Hematopoietic multipotent progenitor cell treated with erythropoietin and hydrocortisone succinate and interleukin-3 and kit ligand, for 8 days (in vitro differentiated cells): ENCODE results near the gene ADAMTS15.

ENCODE experiments used
- DNase-seq: peaks from one replicate; pipeline ENCODE4 v3.0.0-alpha.2; 2015

ADAMTS15 gene

GRCh38 chr11:130480186-130480585, 31.7 kb downstream of the ADAMTS15 start:
- no peak for DNase-seq

GRCh38 chr11:130480711-130481140, 32.3 kb downstream of the ADAMTS15 start:
- no peak for DNase-seq

DNA sequence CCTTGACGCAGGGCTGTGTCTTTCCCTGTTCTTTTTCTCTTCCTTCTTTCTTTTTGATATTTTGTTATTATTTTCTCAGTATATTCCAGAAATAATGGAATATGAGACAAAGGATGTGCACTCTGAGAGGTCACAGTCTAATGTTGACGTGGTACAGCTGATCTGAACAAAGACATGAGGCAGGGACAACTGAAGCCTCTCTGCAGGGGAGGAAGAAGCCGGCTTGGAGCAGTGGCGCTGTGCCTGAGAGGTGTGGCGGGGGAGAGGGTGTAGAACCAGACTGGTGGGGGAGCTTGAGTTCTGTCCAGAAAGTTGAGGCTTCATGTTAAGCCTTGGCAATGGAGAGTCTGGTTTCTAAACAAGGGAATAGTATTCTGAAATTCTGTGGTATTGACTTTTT, 34.7 kb downstream of the ADAMTS15 start:
- DNase-seq: no peak

DNA sequence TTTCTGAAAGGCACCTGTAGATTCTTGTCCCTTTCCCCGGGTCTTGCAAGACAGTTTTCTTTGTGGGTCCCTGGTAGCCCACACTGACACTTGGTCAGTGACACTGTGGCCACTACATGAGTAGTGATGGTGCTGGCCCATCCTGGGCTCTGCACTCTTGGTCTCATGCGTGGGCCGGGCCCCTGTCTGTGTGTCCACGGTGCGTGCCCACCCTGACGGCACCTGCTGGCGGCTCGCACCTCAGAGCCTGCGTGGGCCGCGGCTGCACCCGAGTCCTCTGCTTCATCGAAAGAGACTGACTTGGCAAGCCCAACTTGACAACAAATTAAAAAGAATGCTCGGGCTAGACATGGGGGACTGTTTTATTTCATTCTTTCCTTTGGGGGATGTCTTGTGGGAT, 37.5 kb downstream of the ADAMTS15 start:
- no peak for DNase-seq

GRCh38 chr11:130486391-130486836, 38.0 kb downstream of the ADAMTS15 start:
- no peak for DNase-seq

DNA sequence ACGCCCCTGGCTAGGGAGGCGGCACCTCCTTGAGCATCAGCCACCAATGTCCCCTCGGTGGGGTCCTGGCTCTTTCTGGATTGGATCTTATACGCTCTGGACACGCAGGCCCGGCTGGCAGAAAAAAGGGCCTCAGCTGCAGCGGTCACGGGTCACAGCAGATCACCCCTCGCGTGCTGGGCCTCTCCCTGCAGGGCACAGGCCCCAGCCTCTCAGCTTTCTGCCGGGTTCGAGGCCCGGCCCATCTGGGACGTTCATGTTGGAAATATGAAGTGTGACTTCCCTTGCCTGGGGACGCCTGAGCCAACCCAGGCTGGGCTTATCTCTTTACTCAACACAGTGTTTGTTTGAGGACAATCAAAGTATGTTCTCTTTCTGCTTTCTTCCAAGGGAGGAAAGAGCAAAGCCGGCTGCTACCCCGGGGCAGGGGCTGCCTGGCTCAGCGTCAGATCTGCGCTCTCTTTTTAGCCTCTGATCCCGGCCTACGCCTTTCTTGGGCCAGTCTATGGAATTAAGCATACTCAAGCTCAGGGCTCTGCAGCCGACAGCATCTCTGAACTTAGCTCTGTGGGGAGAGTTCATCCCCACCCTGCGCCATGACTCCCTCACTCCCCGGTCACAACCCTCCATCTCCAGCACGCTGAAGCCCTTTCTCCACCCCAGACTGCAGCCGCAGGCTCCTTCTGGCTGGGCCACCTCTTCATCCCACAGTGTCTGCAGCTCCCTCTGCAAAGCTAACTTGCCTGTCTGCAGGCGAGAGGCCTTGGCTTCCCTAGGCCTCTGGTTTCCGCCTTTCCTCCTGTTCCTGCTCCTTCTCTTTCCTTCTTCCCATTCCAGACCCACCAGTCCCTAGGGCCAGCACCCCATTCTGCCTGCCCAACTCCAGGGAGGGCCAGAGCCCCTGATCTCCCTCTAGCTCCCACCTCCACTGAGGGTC, 38.8 kb downstream of the ADAMTS15 start:
- no peak for DNase-seq

DNA sequence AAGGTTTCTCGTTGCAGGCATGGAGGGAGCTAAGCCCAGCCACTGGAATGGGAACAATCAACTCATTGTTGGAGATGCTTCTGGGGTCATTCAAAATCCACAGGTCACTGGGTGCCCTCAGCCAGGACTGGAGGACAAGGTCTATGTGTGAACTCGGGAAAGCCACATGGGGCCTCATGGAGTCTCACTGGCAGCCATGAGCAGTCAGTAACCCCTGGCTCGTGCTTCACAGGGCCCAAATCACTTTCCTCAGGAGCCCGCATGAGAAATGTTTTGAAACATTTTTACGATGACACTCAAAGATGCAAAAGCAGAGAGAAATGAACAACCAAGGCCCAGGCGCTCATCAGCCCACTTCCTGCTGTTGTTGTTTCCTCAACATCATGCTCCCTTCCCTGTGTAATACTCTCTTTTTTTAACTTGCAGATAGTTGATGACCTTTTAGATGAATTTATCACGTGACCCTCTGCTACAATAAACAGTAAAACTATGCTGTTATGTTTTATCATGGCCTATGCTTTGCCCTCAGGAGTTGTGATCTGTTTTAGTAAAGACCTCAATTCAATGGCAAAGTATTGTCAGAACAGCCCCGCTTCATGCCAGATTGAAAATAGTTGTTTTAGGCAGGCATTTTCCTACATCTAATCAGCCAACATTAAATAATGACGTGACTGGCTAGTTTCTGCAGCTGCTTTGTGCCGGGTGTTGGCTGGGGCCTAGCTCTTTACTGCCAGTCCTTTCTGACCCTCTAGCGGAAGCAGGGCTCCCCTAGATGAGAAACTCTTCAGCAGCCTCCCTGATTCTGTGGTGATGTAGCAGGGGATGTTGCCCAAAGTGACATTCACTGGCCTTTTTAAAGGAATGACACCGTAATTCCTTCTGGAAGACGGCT, 39.7 kb downstream of the ADAMTS15 start:
- no peak for DNase-seq

- no peak for DNase-seq
Observed at GRCh38 chr11:130488848-130489584, 40.6 kb downstream of the ADAMTS15 start.

- no peak for DNase-seq
Observed at GRCh38 chr11:130489716-130490115, 41.3 kb downstream of the ADAMTS15 start.

GRCh38 chr11:130490682-130491449, 42.4 kb downstream of the ADAMTS15 start:
- no peak for DNase-seq

DNA sequence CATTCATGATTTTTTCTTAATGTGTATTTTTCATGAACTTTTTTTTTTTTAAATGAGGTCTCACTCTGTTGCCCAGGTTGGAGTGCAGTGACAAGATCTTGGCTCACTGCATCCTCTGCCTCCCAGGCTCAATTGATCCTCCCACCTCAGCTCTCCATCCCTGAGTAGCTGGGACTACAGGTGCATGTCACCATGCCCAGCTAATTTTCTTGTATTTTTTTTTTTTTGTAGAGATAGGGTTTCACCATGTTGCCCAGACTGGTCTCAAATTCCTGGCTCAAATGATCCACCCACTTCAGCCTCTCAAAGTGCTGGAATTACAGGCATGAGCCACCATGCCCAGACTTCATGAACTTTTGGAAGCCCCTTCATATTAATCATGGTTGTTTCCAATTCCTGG, 49.7 kb downstream of the ADAMTS15 start:
- DNase-seq: no peak

DNA sequence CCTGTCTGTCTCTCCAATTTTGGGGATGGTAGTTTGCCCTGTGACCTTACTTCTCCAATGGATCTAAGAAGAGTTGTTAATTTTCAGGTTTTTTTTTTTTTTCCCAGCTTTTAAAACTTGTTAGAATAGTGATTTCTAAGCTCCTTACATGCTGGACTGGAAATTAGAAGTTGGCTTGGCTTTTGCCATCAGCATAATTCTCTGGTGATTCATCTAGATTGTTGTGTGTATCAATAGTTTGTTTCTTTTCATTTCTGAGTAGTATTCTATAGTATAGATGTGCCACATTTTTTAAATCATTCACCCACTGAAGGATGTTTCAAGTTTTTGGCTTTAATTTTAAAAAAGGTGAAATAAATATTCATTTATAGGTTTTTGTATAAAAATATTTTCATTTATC, 51.4 kb downstream of the ADAMTS15 start:
- no peak for DNase-seq

GRCh38 chr11:130504317-130504716, 55.9 kb downstream of the ADAMTS15 start:
- DNase-seq: no peak

DNA sequence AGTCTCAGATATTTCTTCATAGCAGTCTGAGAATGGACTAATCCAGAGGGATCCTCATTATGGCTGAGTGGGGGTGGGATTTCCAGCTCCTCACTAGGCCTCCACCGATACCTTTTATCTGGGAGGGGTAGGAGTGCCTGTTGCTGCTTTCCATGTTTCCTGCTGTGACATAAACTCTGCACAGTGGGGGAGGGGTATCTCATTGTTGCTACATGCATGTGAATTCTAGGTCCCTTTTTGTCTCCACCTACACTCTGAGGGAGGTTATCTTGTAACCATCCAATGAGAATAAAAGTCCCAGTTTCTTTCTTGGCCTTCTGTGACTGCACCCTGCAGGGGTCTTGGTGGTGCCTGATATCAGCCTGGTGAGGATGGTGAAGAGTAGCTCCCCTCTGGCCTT, 60.5 kb downstream of the ADAMTS15 start:
- no peak for DNase-seq

DNA sequence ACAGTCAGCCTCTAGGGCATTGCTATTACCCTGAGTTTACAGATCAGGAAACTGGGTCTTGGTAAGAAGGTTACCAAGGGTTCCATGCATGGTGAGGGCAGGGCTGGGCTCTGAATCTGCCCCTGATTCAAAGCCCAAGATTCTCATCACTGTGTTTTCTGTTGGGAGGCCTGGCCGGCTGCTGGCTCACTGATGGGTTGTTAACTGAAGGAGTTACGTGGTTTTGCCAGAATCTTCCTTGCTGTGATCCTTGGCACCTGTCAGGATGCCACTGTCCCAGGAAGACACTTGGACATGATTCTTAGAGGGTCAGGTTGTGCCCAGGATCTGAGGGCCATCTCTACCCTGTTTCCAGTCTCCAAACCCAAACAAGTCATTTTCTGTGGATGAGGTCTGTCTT, 61.5 kb downstream of the ADAMTS15 start:
- DNase-seq: no peak

DNA sequence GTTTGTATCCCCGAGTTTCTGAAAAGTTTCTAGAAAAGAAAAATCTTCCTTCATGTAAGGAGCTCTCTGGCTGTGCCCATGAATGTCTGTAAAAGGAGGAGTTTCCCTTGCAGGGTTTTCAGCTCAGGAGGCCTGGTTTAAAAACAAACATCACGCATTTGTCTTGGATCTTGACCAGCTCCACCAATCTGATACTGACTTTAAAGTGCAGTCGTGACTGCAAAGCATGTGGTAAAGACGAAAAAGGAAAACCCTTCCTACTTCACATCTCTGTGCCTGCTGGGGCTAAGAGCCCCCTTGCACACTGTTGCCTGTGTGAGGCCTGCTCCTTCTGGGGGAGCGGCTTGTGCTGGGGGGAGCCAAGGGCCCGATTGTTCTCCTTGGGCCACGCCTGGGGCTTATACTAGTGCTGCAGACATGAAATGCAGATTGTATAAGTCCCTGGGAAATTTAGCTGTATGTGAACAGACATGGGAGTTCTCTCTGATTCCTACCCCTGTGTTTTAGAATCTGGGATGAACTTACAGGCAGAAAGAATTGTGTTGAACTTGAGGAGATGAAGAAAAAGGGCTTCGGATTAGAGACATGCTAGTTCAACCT, 62.1 kb downstream of the ADAMTS15 start:
- no peak for DNase-seq

- no peak for DNase-seq
Observed at GRCh38 chr11:130511765-130512164, 63.3 kb downstream of the ADAMTS15 start.

GRCh38 chr11:130512662-130513061, 64.2 kb downstream of the ADAMTS15 start:
- DNase-seq: no peak

GRCh38 chr11:130513132-130513531, 64.7 kb downstream of the ADAMTS15 start:
- no peak for DNase-seq

- DNase-seq: no peak
Observed at GRCh38 chr11:130514316-130514715, 65.9 kb downstream of the ADAMTS15 start.

GRCh38 chr11:130514851-130515250, 66.4 kb downstream of the ADAMTS15 start:
- no peak for DNase-seq
